Neural cell (in vitro differentiated cells): Measurements from ENCODE around the gene LYRM2. TPM values are rescaled to one million over a fixed set of nuclear protein-coding genes. Genes with fewer than 3 reads are reported as not detected.

Source experiments
- H2AFZ ChIP-seq: fragments of 200-600, 300-800 bp; sonication (generic), shearing (Covaris generic); 2 replicates; pipeline ENCODE4 v1.6.0; 2014; ENCODE audit warnings: low read depth, mild to moderate bottlenecking, antibody characterized with exemption, low read length, moderate library complexity
- H3F3A ChIP-seq: fragments of 200-600 bp; shearing (Covaris generic); 2 replicates; pipeline ENCODE4 v1.6.1; 2016; ENCODE audit warnings: mild to moderate bottlenecking, moderate library complexity, mixed read lengths, antibody characterized with exemption, low read length; ENCODE audit not compliant: insufficient read depth, poor library complexity, severe bottlenecking
- H3K27ac ChIP-seq: fragments of 200-600, 300-800 bp; sonication (generic), shearing (Covaris generic); 2 replicates; pipeline ENCODE4 v1.5.1; 2014; ENCODE audit warnings: mild to moderate bottlenecking, low read length, moderate library complexity
- H3K27me3 ChIP-seq: fragments of 300-800, 200-600 bp; sonication (generic), shearing (Covaris generic); 2 replicates; pipeline ENCODE4 v1.6.0; 2014; ENCODE audit warnings: mild to moderate bottlenecking, low read depth, low read length, moderate library complexity; ENCODE audit not compliant: insufficient read depth
- H3K36me3 ChIP-seq: fragments of 300-800, 200-600 bp; sonication (generic), shearing (Covaris generic); 2 replicates; pipeline ENCODE4 v1.5.1; 2014; ENCODE audit warnings: mild to moderate bottlenecking, antibody characterized with exemption, low read length, moderate library complexity; ENCODE audit not compliant: insufficient read depth
- H3K4me2 ChIP-seq: fragments of 300-800, 200-600 bp; sonication (generic), shearing (Covaris generic); 2 replicates; pipeline ENCODE4 v1.6.0; 2014; ENCODE audit warnings: mild to moderate bottlenecking, low read length
- H3K4me3 ChIP-seq: fragments of 300-800, 200-600 bp; sonication (generic), shearing (Covaris generic); 2 replicates; pipeline ENCODE4 v1.5.1; 2014; ENCODE audit warnings: mild to moderate bottlenecking, low read length, moderate library complexity
- H3K79me2 ChIP-seq: fragments of 200-600 bp; shearing (Covaris generic); replicated peaks from 2 replicates; pipeline ENCODE4 v1.6.0; 2014; ENCODE audit warnings: mild to moderate bottlenecking, low read length, moderate library complexity; ENCODE audit not compliant: insufficient read depth
- H3K9ac ChIP-seq: fragments of 300-800, 200-600 bp; sonication (generic), shearing (Covaris generic); 2 replicates; pipeline ENCODE4 v1.6.1; 2016; ENCODE audit warnings: mild to moderate bottlenecking, low read length, mixed read lengths
- H3K9me2 ChIP-seq: fragments of 200-600 bp; shearing (Covaris generic); 2 replicates; pipeline ENCODE4 v1.6.1; 2016; ENCODE audit warnings: mild to moderate bottlenecking, low read length, mixed read lengths; ENCODE audit not compliant: insufficient read depth
- H3K9me3 ChIP-seq: fragments of 200-600, 300-800 bp; sonication (generic), shearing (Covaris generic); 2 replicates; pipeline ENCODE4 v1.6.1; 2016; ENCODE audit warnings: mild to moderate bottlenecking, mixed run types, low read length, moderate library complexity, mixed read lengths
- H4K20me1 ChIP-seq: fragments of 200-600 bp; shearing (Covaris generic); 2 replicates; pipeline ENCODE4 v1.6.1; 2016; ENCODE audit warnings: mild to moderate bottlenecking, mixed run types; ENCODE audit not compliant: insufficient read depth
- CTCF ChIP-seq: fragments of 450-650 bp; IDR thresholded peaks from 2 replicates; pipeline ENCODE4 v1.5.1; 2014; ENCODE audit warnings: antibody characterized with exemption, mild to moderate bottlenecking, moderate library complexity; ENCODE audit not compliant: poor library complexity, severe bottlenecking
- EP300 ChIP-seq: fragments of 450-650 bp; conservative IDR thresholded peaks from 2 replicates; pipeline ENCODE4 v1.6.1; 2014; ENCODE audit warnings: antibody characterized with exemption, mild to moderate bottlenecking, moderate library complexity; ENCODE audit not compliant: poor library complexity, severe bottlenecking
- EZH2 ChIP-seq: fragments of 200-600, 300-800 bp; shearing (Covaris generic), sonication (generic); IDR thresholded peaks from 2 replicates; pipeline ENCODE4 v1.6.1; 2014; ENCODE audit warnings: antibody characterized with exemption, low read length, borderline replicate concordance, mild to moderate bottlenecking; ENCODE audit not compliant: insufficient read depth, poor library complexity, severe bottlenecking
- MXI1 ChIP-seq: fragments of 450-650 bp; conservative IDR thresholded peaks from 2 replicates; pipeline ENCODE4 v1.6.1; 2014; ENCODE audit warnings: antibody characterized with exemption, mild to moderate bottlenecking; ENCODE audit not compliant: poor library complexity, severe bottlenecking
- POLR2AphosphoS5 ChIP-seq: IDR thresholded peaks from 2 replicates; pipeline ENCODE4 v1.6.1; 2012
- RAD21 ChIP-seq: fragments of 450-650 bp; conservative IDR thresholded peaks from 2 replicates; pipeline ENCODE4 v1.6.1; 2014; ENCODE audit warnings: antibody characterized with exemption, mild to moderate bottlenecking, moderate library complexity
- REST ChIP-seq: IDR thresholded peaks from 2 replicates; pipeline ENCODE4 v1.6.1; 2012; ENCODE audit warnings: borderline replicate concordance
- SMC3 ChIP-seq: fragments of 450-650 bp; conservative IDR thresholded peaks from 2 replicates; pipeline ENCODE4 v1.6.1; 2014; ENCODE audit warnings: antibody characterized with exemption, mild to moderate bottlenecking, moderate library complexity; ENCODE audit not compliant: poor library complexity
- TAF1 ChIP-seq: IDR thresholded peaks from 2 replicates; pipeline ENCODE4 v1.6.1; 2012; ENCODE audit warnings: low read depth
- polyA plus RNA-seq: library from polyadenylated mRNA; depleted of rRNA; stranded (reverse); fragments of >200 nt; gene quantifications from 2 replicates; pipeline ENCODE4 v1.2.3, GENCODE V29; 2014

Gene LYRM2
- polyA plus RNA-seq, 1 donor from 2014 or later = 25.5 TPM

- Histone ChIP-seq H3K9me2 (no peaks in the 10 kb centered on the region), H3K27ac (no peak overlapping the region), H3K27me3 (no peaks in the 10 kb centered on the region), H2AFZ (no peak overlapping the region), H3F3A (no peaks in the 10 kb centered on the region), H3K4me2 (no peak overlapping the region), H3K4me3 (no peak overlapping the region), H4K20me1 (no peaks in the 10 kb centered on the region), H3K36me3 (no peaks in the 10 kb centered on the region), H3K9ac (no peak overlapping the region), H3K79me2 (no peaks in the 10 kb centered on the region), H3K9me3 (no peaks in the 10 kb centered on the region)
- TF ChIP-seq EP300 (no peak), TAF1 (no peak), REST (no peak), EZH2 (no peak), POLR2AphosphoS5 (no peak), CTCF (no peak), RAD21 (no peak), SMC3 (no peak)
Observed at GRCh38 chr6:89520736-89521135, 117.8 kb downstream of the LYRM2 start.

GRCh38 chr6:89518352-89519055 lies 120.0 kb downstream of the LYRM2 start:
- no peaks in the 10 kb centered on the region for H3K79me2 ChIP-seq
- no peaks in the 10 kb centered on the region for H3K27me3 ChIP-seq
- H3K36me3 ChIP-seq = no peaks in the 10 kb centered on the region
- no peaks in the 10 kb centered on the region for H4K20me1 ChIP-seq
- H3K9ac ChIP-seq = no peak overlapping the region
- H3K4me3 ChIP-seq = no peak overlapping the region
- H3F3A ChIP-seq = no peaks in the 10 kb centered on the region
- H3K27ac ChIP-seq = no peak overlapping the region
- no peaks in the 10 kb centered on the region for H3K9me2 ChIP-seq
- H3K4me2 ChIP-seq = no peak overlapping the region
- H2AFZ ChIP-seq = no peak overlapping the region
- no peak for TF ChIP-seq CTCF
- TF ChIP-seq EP300 = no peak
- TF ChIP-seq MXI1 = no peak
- no peak for TF ChIP-seq SMC3
- no peaks in the 10 kb centered on the region for H3K9me3 ChIP-seq

Other genes with a start within 250 kb of the LYRM2 start
- gene RRAGD, start 226.5 kb downstream of the LYRM2 start, polyA plus RNA-seq = 32.2 and 34.1 TPM in 2 replicates
- gene ANKRD6, start 205.6 kb downstream of the LYRM2 start, polyA plus RNA-seq = 43.5 and 57.1 TPM in 2 replicates
- gene MDN1, start 181.0 kb upstream of the LYRM2 start, polyA plus RNA-seq = 17.8 and 22.5 TPM in 2 replicates
- gene CASP8AP2, start 191.1 kb upstream of the LYRM2 start, polyA plus RNA-seq = 13.3 and 16.8 TPM in 2 replicates